IMR-90 (cell line): Measurements from ENCODE around the gene SLC41A1. TPM values are rescaled to one million over a fixed set of nuclear protein-coding genes. Genes with fewer than 3 reads are reported as not detected.

ENCODE experiments used
- ATAC-seq: fragments of 200-7000 bp; cut with Tn5 transposase; 2 replicates; pipeline ENCODE4 v1.9.1; 2020; ENCODE audit warnings: low read depth, mild to moderate bottlenecking, moderate library complexity
- BruUV-seq: library from RNA; stranded (reverse); fragments of 400-500 nt; replicated peaks from 2 replicates; lab custom pipeline; 2021; lab: Mats Ljungman, UMichigan
- CTCF ChIA-PET: fragments of 300-600 bp; formaldehyde crosslinking; extraction: SDS; loops from one replicate; lab custom pipeline; 2021; ENCODE audit warnings: antibody characterized with exemption; lab: Yijun Ruan, JAX
- POLR2A ChIA-PET: fragments of 300-600 bp; sonication (Branson Sonifier 250); formaldehyde crosslinking; loops from one replicate; lab custom pipeline; 2022; ENCODE audit warnings: antibody characterized with exemption; ENCODE audit not compliant: unreplicated experiment; lab: Charles Lee
- DNase-seq: peaks from one replicate; pipeline ENCODE4 v3.0.0; 2013
- H2AFZ ChIP-seq: replicated peaks from 2 replicates; pipeline ENCODE3; 2013; ENCODE audit warnings: low read length, mild to moderate bottlenecking; ENCODE audit not compliant: poor library complexity
- H2AK5ac ChIP-seq: 2 replicates; pipeline ENCODE4 v1.6.1; 2013; ENCODE audit warnings: low read depth, low read length, inconsistent platforms
- H2AK9ac ChIP-seq: replicated peaks from 2 replicates; pipeline ENCODE3; 2013; ENCODE audit warnings: mild to moderate bottlenecking, low read depth, low read length, moderate library complexity; ENCODE audit not compliant: poor library complexity
- H2BK120ac ChIP-seq: 2 replicates; pipeline ENCODE4 v1.6.1; 2013; ENCODE audit warnings: low read depth, low read length, inconsistent platforms
- H2BK15ac ChIP-seq: 3 replicates; pipeline ENCODE4 v1.6.1; 2013; ENCODE audit warnings: low read depth, low read length, inconsistent platforms
- H2BK20ac ChIP-seq: 2 replicates; pipeline ENCODE4 v1.6.1; 2013; ENCODE audit warnings: low read depth, mild to moderate bottlenecking, inconsistent platforms, low read length, moderate library complexity
- H2BK5ac ChIP-seq: 2 replicates; pipeline ENCODE4 v1.6.1; 2013; ENCODE audit warnings: mild to moderate bottlenecking, low read depth, low read length, inconsistent platforms; ENCODE audit not compliant: poor library complexity, severe bottlenecking
- H3K14ac ChIP-seq: replicated peaks from 2 replicates; pipeline ENCODE4 v1.6.1; 2013; ENCODE audit warnings: low read depth, low read length, inconsistent platforms
- H3K18ac ChIP-seq: 2 replicates; pipeline ENCODE4 v1.6.1; 2013; ENCODE audit warnings: low read depth, low read length, control low read depth
- H3K23ac ChIP-seq: 2 replicates; pipeline ENCODE4 v1.6.1; 2013; ENCODE audit warnings: low read depth, low read length, inconsistent platforms
- H3K27ac ChIP-seq: 2 replicates; pipeline ENCODE4 v1.5.1; 2013; ENCODE audit warnings: mild to moderate bottlenecking, control low read depth, low read length; ENCODE audit not compliant: insufficient read depth
- H3K27me3 ChIP-seq: 2 replicates; pipeline ENCODE4 v1.6.1; 2013; ENCODE audit warnings: low read length; ENCODE audit not compliant: control insufficient read depth, insufficient read depth
- H3K36me3 ChIP-seq: 2 replicates; pipeline ENCODE4 v1.6.1; 2013; ENCODE audit warnings: low read length, mixed read lengths; ENCODE audit not compliant: control insufficient read depth, insufficient read depth
- H3K4ac ChIP-seq: 2 replicates; pipeline ENCODE4 v1.6.1; 2013; ENCODE audit warnings: low read depth, low read length, inconsistent platforms
- H3K4me1 ChIP-seq: 2 replicates; pipeline ENCODE4 v1.6.1; 2013; ENCODE audit warnings: low read length, mixed read lengths; ENCODE audit not compliant: control insufficient read depth, insufficient read depth
- H3K4me2 ChIP-seq: 2 replicates; pipeline ENCODE4 v1.6.1; 2013; ENCODE audit warnings: low read depth, mild to moderate bottlenecking, control low read depth, low read length, moderate library complexity
- H3K4me3 ChIP-seq: 2 replicates; pipeline ENCODE4 v1.5.1; 2013; ENCODE audit warnings: low read depth, mild to moderate bottlenecking, control low read depth, low read length, moderate library complexity; ENCODE audit not compliant: insufficient read depth
- H3K56ac ChIP-seq: 2 replicates; pipeline ENCODE4 v1.6.1; 2013; ENCODE audit warnings: low read length, inconsistent platforms; ENCODE audit not compliant: insufficient read depth; ENCODE audit errors: extremely low read depth
- H3K79me1 ChIP-seq, 2 experiments: 2 replicates each; pipeline ENCODE4 v1.6.1; 2013; ENCODE audit warnings: low read length in 2 of 2, inconsistent platforms in 1 of 2, low read depth in 1 of 2
- H3K9ac ChIP-seq: 2 replicates; pipeline ENCODE4 v1.6.1; 2013; ENCODE audit warnings: low read depth, low read length, control low read depth
- H3K9me1 ChIP-seq: 2 replicates; pipeline ENCODE4 v1.6.1; 2013; ENCODE audit warnings: low read length, inconsistent platforms; ENCODE audit not compliant: insufficient read depth
- H3K9me3 ChIP-seq: 2 replicates; pipeline ENCODE4 v1.6.1; 2013; ENCODE audit warnings: low read length; ENCODE audit not compliant: control insufficient read depth, insufficient read depth
- H4K20me1 ChIP-seq: 2 replicates; pipeline ENCODE4 v1.6.1; 2013; ENCODE audit warnings: low read length, inconsistent platforms; ENCODE audit not compliant: insufficient read depth
- H4K5ac ChIP-seq: 2 replicates; pipeline ENCODE4 v1.6.1; 2013; ENCODE audit warnings: mild to moderate bottlenecking, low read depth, low read length, control low read depth
- H4K8ac ChIP-seq, 2 experiments: 2 replicates each; pipeline ENCODE4 v1.6.1; 2013; ENCODE audit warnings: low read depth in 2 of 2, low read length in 2 of 2, control low read depth in 1 of 2, inconsistent platforms in 1 of 2
- H4K91ac ChIP-seq: 2 replicates; pipeline ENCODE4 v1.6.1; 2013; ENCODE audit warnings: low read depth, low read length, inconsistent platforms; ENCODE audit not compliant: insufficient read depth
- BHLHE40 ChIP-seq: fragments of 150-350 bp; IDR thresholded peaks from 2 replicates; pipeline ENCODE4 v1.6.1; 2016; ENCODE audit warnings: mild to moderate bottlenecking, low read depth, low read length
- CEBPB ChIP-seq: IDR thresholded peaks from 2 replicates; pipeline ENCODE4 v1.6.1; 2012; ENCODE audit warnings: low read depth, low read length, improper control_type of control experiment
- CHD1 ChIP-seq: IDR thresholded peaks from 2 replicates; pipeline ENCODE4 v1.6.1; 2012; ENCODE audit warnings: low read depth, low read length, improper control_type of control experiment
- CTCF ChIP-seq: conservative IDR thresholded peaks from 2 replicates; pipeline ENCODE4 v1.5.1; 2012; ENCODE audit warnings: mild to moderate bottlenecking, low read depth, low read length, improper control_type of control experiment
- ELK1 ChIP-seq: fragments of 150-350 bp; IDR thresholded peaks from 2 replicates; pipeline ENCODE4 v1.6.1; 2016; ENCODE audit warnings: low read depth, mild to moderate bottlenecking, low read length, moderate library complexity, borderline replicate concordance
- FOS ChIP-seq: fragments of 150-350 bp; IDR thresholded peaks from 2 replicates; pipeline ENCODE4 v1.6.1; 2016; ENCODE audit warnings: low read depth, low read length
- MAFK ChIP-seq: IDR thresholded peaks from 2 replicates; pipeline ENCODE4 v1.6.1; 2012; ENCODE audit warnings: low read depth, low read length, improper control_type of control experiment
- MAZ ChIP-seq: IDR thresholded peaks from 2 replicates; pipeline ENCODE4 v1.6.1; 2012; ENCODE audit warnings: low read depth, mild to moderate bottlenecking, low read length, improper control_type of control experiment, moderate library complexity, borderline replicate concordance
- MXI1 ChIP-seq: IDR thresholded peaks from 2 replicates; pipeline ENCODE4 v1.6.1; 2012; ENCODE audit warnings: low read depth, mild to moderate bottlenecking, low read length, moderate library complexity, borderline replicate concordance
- NFE2L2 ChIP-seq: fragments of 150-350 bp; IDR thresholded peaks from 2 replicates; pipeline ENCODE4 v1.6.1; 2016; ENCODE audit warnings: low read depth, mild to moderate bottlenecking, low read length
- POLR2A ChIP-seq: IDR thresholded peaks from 2 replicates; pipeline ENCODE4 v1.6.1; 2012; ENCODE audit warnings: mild to moderate bottlenecking, low read depth, low read length
- RAD21 ChIP-seq: IDR thresholded peaks from 2 replicates; pipeline ENCODE4 v1.6.1; 2012; ENCODE audit warnings: low read length, improper control_type of control experiment
- RCOR1 ChIP-seq: IDR thresholded peaks from 2 replicates; pipeline ENCODE4 v1.6.1; 2012; ENCODE audit warnings: mild to moderate bottlenecking, low read length, improper control_type of control experiment; ENCODE audit not compliant: insufficient replicate concordance
- RFX5 ChIP-seq: IDR thresholded peaks from 2 replicates; pipeline ENCODE4 v1.8.0; 2012; ENCODE audit warnings: low read depth, mild to moderate bottlenecking, low read length, moderate library complexity
- SMC3 ChIP-seq: fragments of 150-350 bp; IDR thresholded peaks from 2 replicates; pipeline ENCODE4 v1.6.1; 2016; ENCODE audit warnings: low read depth, mild to moderate bottlenecking, antibody characterized with exemption, low read length, moderate library complexity
- USF2 ChIP-seq: fragments of 150-350 bp; IDR thresholded peaks from 2 replicates; pipeline ENCODE4 v1.6.1; 2017; ENCODE audit warnings: mild to moderate bottlenecking, antibody characterized with exemption, low read length, low read depth
- WGBS, 2 experiments: methylation state at CpG; one replicate each; pipeline versions ENCODE4 v1.1.5 to v1.1.7; 2013; ENCODE audit warnings: missing lambda C conversion rate in 2 of 2; ENCODE audit not compliant: insufficient read length in 1 of 2; ENCODE audit errors: extremely low coverage in 2 of 2; 5-methylcytosine and 5-hydroxymethylcytosine counted together
- dilution Hi-C: fragments of 300-500 bp; cut with HindIII; formaldehyde crosslinking; loops from one replicate; pipeline ENCODE4 v1.14.3; 2018; ENCODE audit warnings: low sequenced_read_pairs; ENCODE audit not compliant: unreplicated experiment
- in situ Hi-C: fragments of 300-500 bp; cut with MboI; formaldehyde crosslinking; loops from 3 replicates; pipeline ENCODE4 v1.14.3; 2019; ENCODE audit warnings: low sequenced_read_pairs, inconsistent platforms, mixed read lengths
- intact Hi-C: fragments of 100-400 bp; cut with micrococcal nuclease; formaldehyde crosslinking; loops from 2 replicates; pipeline ENCODE4 v1.10.0; 2022
- polyA plus RNA-seq, 3 experiments: library from polyadenylated mRNA; depleted of rRNA; stranded (reverse); fragments of >200 nt; gene quantifications; 2 replicates each; pipeline ENCODE4 v1.2.3, GENCODE V29; 2012; ENCODE audit warnings: low replicate concordance in 1 of 3
- total RNA-seq: library from RNA; depleted of rRNA; stranded (reverse); fragments of >200 nt; gene quantifications from 2 replicates; pipeline ENCODE4 v1.2.3, GENCODE V29; 2012

Gene SLC41A1
- total and polyA plus RNA-seq, 2 of the 4 experiments (the other 2 are of a cell fraction): 6.3 to 26.3 TPM

- Histone ChIP-seq H4K91ac (no peak overlapping the region), H4K5ac (no peak overlapping the region), H3K79me1 (no peaks in the 10 kb centered on the region), H3K4me3 (no peak overlapping the region), H3K18ac (no peak overlapping the region), H3K9me1 (peaks cover 4% of the 10 kb centered on the region; the same call in 1 of the 2 replicates), H2AK5ac (no peak overlapping the region), H2BK15ac (no peak overlapping the region), H2BK5ac (no peak overlapping the region), H2BK120ac (no peak overlapping the region), H3K23ac (no peak overlapping the region), H4K20me1 (no peaks in the 10 kb centered on the region), H2BK20ac (no peak overlapping the region), H3K4me2 (no peak overlapping the region), H3K14ac (no peak overlapping the region), H3K56ac (no peak overlapping the region), H3K9me3 (0 out of 2 replicates have a peak, but pooled peaks cover 3% of the 10 kb centered on the region), H3K4me1 (peaks cover 4% of the 10 kb centered on the region), H2AFZ (no peak overlapping the region), H3K36me3 (no peaks in the 10 kb centered on the region), H3K4ac (no peak overlapping the region), H4K8ac (no peak overlapping the region), H3K27me3 (peaks cover 10% of the 10 kb centered on the region), H2AK9ac (no peak overlapping the region), H3K27ac (no peak overlapping the region), H3K9ac (no peak overlapping the region)
- WGBS, 2 experiments: 60% methylated on average over 1 of the region's 4 CpGs; no CpG with 5 or more reads in 1 of the 2 experiments
- ChIA-PET CTCF (no interaction called here), POLR2A (no interaction called here)
- ATAC-seq (no peak), DNase-seq (no peak)
- BruUV-seq: no TSS peak
- in situ Hi-C loops: no loop called here
- TF ChIP-seq CEBPB (no peak), POLR2A (no peak), RAD21 (no peak), CHD1 (no peak), BHLHE40 (no peak), RFX5 (no peak), USF2 (no peak), CTCF (no peak), NFE2L2 (no peak), RCOR1 (no peak), MAZ (no peak), MXI1 (no peak), FOS (no peak), MAFK (no peak), ELK1 (no peak), SMC3 (no peak)
- intact Hi-C loops: loop anchor here (5.0 kb wide), 1 partner anchor 48 kb away; no protein-coding TSS in a partner anchor
- dilution Hi-C loops: no loop called here
Measured at GRCh38 chr1:205834751-205835150, 21.8 kb upstream of the SLC41A1 start.
